ENCODE results near the gene CREB3L2. TPM values are rescaled to one million over a fixed set of nuclear protein-coding genes. Genes with fewer than 3 reads are reported as not detected.

CREB3L2 gene
- total RNA-seq, 2 experiments from 2014 or later: 42.2 to 44.7 TPM

DNA sequence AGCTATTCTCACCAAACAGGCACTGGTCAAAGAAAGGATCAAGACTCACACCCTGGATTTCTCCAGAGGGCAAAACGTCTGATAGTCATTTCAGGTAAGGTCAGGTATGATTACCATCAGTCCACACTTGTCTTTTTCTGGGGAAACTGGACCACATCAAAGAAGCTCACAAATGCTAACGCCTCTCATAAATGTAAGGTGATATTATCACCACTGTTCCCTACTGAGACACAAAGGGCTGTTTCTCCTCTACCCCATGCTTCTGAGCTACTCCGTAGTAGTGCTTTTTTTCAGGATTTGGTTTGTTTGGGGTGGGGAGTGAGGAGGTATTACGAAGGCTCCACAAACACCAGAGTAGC, 51.6 kb downstream of the CREB3L2 start:
- H3K4me3 Mint-ChIP-seq: no peak overlapping the region
- ChIA-PET POLR2A (interaction anchor here (2.1 kb wide), 1 partner anchor 15 kb away, joined by 5 read pairs; no protein-coding TSS in a partner anchor), CTCF (interaction anchor here (1.1 to 2.1 kb wide), 4 partner anchors 13 to 52 kb away, joined by 3 to 4 read pairs (median 4); partner anchors contain the start of gene CREB3L2)
- DNase-seq: no peak
- no peak overlapping the region for H3K27ac Mint-ChIP-seq
- peaks cover 15% of the 10 kb centered on the region for H3K4me1 Mint-ChIP-seq
- no peaks in the 10 kb centered on the region for H3K27me3 Mint-ChIP-seq
- peaks cover 5% of the 10 kb centered on the region for H3K36me3 Mint-ChIP-seq (ENCODE audit: low read depth)
- H3K9me3 Mint-ChIP-seq: peaks cover 2% of the 10 kb centered on the region

DNA sequence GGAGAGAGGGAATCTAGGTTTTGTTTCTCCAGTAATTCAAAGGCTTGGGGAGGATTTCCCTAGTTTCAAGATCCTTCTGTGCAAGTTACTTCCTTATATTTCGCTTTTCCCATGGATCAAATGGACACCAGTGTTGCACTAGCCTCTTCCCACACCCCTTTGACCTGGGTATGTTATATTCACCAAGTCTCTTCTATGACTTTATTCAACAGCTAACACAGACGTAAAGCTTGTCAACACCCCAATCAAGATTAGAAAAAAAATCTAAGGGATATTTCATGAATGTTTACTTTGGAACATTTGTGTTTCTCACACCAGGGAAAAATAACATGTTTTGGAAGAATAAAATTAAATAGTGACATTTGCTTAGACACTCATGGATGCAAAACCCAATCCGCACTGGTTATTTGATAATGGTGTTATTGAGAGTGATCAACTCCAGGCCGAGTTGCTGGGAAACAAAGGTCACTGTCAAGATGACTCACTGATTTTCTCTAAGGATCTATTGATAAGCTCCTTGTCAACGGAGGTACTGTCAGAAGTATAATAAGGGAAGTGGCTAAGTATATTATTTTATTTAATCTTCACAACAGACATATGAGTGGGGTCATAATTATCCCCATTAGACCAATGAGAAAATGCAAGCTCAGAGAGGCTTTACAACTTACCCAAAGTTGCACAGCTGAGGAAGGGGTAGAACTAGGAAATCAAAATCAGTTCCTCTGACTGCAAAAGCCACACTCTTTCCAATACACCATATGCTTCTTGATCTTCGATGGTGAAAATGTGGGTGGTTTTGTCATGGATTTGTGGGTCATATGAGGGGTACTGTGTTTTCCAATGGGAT, 52.2 kb downstream of the CREB3L2 start:
- H3K4me3 Mint-ChIP-seq: no peak overlapping the region
- peaks cover 15% of the 10 kb centered on the region for H3K4me1 Mint-ChIP-seq
- peaks cover 5% of the 10 kb centered on the region for H3K36me3 Mint-ChIP-seq (ENCODE audit: low read depth)
- no peak overlapping the region for H3K27ac Mint-ChIP-seq
- no peak for DNase-seq
- CTCF ChIA-PET: interaction anchor here (1.1 to 2.1 kb wide), 4 partner anchors 13 to 52 kb away, joined by 3 to 4 read pairs (median 4); partner anchors contain the start of gene CREB3L2
- peaks cover 2% of the 10 kb centered on the region for H3K9me3 Mint-ChIP-seq
- no peaks in the 10 kb centered on the region for H3K27me3 Mint-ChIP-seq
- POLR2A ChIA-PET: interaction anchor here (2.1 kb wide), 1 partner anchor 14 kb away, joined by 5 read pairs; no protein-coding TSS in a partner anchor

DNA sequence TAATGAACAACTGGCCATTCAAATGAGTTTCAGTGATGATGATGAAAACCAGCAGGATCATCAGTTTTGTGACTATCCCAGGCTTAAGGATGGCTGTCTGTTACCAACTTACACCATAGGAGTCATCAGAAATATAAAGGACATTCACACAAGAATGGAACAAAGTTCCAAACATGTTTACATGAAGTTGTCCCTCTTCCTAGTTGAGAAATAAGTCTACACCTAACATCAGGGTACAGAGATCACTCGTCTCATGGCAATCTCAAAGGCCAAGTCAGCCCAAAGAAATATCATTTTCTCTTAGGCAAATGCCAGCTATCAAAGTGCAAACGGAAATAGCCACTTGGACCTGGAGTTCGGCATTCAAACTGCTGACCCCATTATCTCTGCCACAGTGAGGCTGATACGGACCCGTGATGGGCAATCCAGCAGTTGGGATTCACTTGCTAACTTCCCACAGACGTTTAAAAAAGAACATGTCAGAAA, 53.0 kb downstream of the CREB3L2 start:
- ChIA-PET POLR2A (interaction anchor here (0.9 kb wide), 1 partner anchor 13 kb away, joined by 3 read pairs; no protein-coding TSS in a partner anchor), CTCF (interaction anchor here (2.1 kb wide), 1 partner anchor 14 kb away, joined by 4 read pairs; no protein-coding TSS in a partner anchor)
- Mint-ChIP-seq H3K4me3 (no peak overlapping the region), H3K4me1 (peaks cover 15% of the 10 kb centered on the region), H3K27ac (no peak overlapping the region), H3K9me3 (peaks cover 2% of the 10 kb centered on the region), H3K27me3 (no peaks in the 10 kb centered on the region), H3K36me3 (ENCODE audit: low read depth) (peaks cover 5% of the 10 kb centered on the region)
- DNase-seq: no peak

DNA sequence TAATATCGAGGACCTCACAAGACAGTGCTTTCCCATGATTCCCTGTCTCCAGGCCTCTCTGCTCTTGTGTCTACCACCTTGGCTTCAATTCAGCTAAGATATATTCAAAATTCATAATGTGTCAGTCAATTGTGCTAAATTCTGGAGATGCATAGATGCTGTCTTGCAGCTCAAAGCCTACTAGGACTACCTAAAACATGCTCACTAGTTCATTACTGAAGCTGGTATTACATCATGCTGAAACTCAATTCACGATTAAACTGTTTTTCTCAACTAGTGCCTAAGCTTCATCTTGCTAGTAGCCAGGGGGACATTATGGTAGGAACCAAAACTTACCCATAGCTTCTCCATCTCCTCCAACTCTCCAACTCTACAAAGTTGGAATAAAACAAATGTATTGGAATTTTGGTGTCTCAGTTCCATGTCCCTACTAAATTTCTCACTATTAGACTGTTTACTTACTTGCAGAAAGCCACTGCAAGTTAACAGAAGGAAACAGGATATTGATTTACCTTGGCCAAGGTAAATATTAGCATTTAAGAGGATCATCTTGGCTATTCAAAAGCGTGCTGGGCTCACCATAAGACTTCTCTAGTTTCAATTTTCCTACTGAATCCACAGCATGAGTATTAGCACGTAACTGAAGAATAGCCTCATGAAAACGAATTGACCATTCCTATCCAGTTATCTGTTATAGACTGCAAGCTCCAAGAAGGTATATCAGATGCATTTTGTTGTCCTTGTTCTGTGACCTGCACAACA, 53.6 kb downstream of the CREB3L2 start:
- ChIA-PET CTCF (interaction anchor here (1.3 to 2.1 kb wide), 2 partner anchors 13 to 54 kb away, joined by 3 to 4 read pairs; partner anchors contain the start of gene CREB3L2), POLR2A (interaction anchor here (0.9 kb wide), 1 partner anchor 12 kb away, joined by 3 read pairs; no protein-coding TSS in a partner anchor)
- Mint-ChIP-seq H3K9me3 (peaks cover 2% of the 10 kb centered on the region), H3K4me1 (peaks cover 18% of the 10 kb centered on the region), H3K36me3 (ENCODE audit: low read depth) (peaks cover 5% of the 10 kb centered on the region), H3K27me3 (no peaks in the 10 kb centered on the region), H3K4me3 (no peak overlapping the region), H3K27ac (no peak overlapping the region)
- DNase-seq: no peak

DNA sequence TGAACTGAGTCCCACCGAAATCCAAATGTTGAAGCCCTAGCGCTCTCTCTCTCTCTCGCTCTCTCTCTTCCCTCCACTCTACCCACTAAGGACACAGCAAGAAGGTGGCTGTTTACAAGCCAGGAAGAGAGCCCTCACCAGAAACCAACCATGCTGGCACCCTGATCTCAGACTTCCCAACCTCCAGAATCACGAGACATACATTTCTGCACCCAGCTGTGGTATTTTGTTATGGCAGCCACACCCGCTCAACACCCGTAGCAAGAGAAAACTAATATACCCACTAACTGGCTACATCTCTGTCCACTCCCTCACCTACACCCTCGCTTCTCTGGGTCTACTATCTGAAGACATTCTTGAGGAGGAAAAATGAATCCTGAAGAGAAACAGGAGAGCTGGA, 54.8 kb downstream of the CREB3L2 start:
- H3K4me1 Mint-ChIP-seq: peaks cover 21% of the 10 kb centered on the region
- H3K36me3 Mint-ChIP-seq (ENCODE audit: low read depth): peaks cover 5% of the 10 kb centered on the region
- POLR2A ChIA-PET: interaction anchor here (0.6 kb wide), 1 partner anchor 54 kb away, joined by 3 read pairs; no protein-coding TSS in a partner anchor
- no peaks in the 10 kb centered on the region for H3K27me3 Mint-ChIP-seq
- CTCF ChIA-PET: interaction anchor here (1.3 kb wide), 1 partner anchor 55 kb away, joined by 3 read pairs; the partner anchor contains the start of gene CREB3L2
- no peak for DNase-seq
- no peak overlapping the region for H3K27ac Mint-ChIP-seq
- H3K4me3 Mint-ChIP-seq: no peak overlapping the region
- H3K9me3 Mint-ChIP-seq: peaks cover 2% of the 10 kb centered on the region

DNA sequence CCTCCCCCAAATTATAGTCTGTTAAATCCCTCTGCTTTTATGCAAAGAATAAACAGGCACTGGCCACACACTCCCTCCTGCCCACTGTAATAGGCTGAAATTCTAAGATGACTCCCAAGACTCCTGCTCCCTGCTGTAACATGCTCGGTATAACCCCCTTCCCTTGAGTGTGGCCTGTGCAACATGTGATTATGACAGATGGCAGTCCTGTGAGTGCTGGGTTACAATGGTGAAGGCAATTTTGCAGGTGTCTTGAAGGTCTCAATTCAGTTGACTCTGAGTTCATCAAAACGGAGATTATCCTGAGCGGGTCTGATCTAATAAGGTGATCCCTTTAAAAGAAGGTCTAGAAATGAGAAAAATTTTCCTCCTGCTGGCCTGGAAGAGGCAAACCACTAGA, 55.9 kb downstream of the CREB3L2 start:
- H3K4me3 Mint-ChIP-seq: no peak overlapping the region
- H3K27me3 Mint-ChIP-seq: no peaks in the 10 kb centered on the region
- CTCF ChIA-PET: no interaction called here
- H3K36me3 Mint-ChIP-seq (ENCODE audit: low read depth): peaks cover 6% of the 10 kb centered on the region
- POLR2A ChIA-PET: interaction anchor here (0.6 kb wide), 1 partner anchor 10 kb away, joined by 3 read pairs; no protein-coding TSS in a partner anchor
- peaks cover 21% of the 10 kb centered on the region for H3K4me1 Mint-ChIP-seq
- H3K27ac Mint-ChIP-seq: no peak overlapping the region
- peaks cover 2% of the 10 kb centered on the region for H3K9me3 Mint-ChIP-seq
- no peak for DNase-seq

DNA sequence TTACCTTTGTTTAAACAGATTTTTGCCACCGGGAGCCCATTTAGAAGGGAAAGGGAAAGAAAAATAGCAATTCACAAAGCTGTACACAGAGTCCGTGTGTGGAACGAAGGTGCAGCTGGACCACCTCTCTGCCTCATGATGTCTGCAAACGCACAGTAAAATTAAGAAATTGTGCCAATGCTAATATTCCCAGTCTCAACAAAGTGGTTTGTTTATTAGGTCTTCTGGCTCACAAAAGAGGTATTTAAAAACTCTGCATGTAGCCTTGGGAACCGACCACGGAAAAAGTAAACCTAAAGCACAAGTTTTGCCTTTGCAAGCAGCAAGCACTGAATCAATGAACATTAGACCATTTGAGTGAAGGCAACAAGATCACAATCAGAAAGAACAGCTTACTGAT, 57.7 kb downstream of the CREB3L2 start:
- Mint-ChIP-seq H3K4me3 (no peak overlapping the region), H3K27ac (no peak overlapping the region), H3K36me3 (ENCODE audit: low read depth) (peaks cover 6% of the 10 kb centered on the region), H3K27me3 (no peaks in the 10 kb centered on the region), H3K9me3 (peaks cover 2% of the 10 kb centered on the region), H3K4me1 (peaks cover 14% of the 10 kb centered on the region)
- ChIA-PET POLR2A (no interaction called here), CTCF (no interaction called here)
- no peak for DNase-seq

DNA sequence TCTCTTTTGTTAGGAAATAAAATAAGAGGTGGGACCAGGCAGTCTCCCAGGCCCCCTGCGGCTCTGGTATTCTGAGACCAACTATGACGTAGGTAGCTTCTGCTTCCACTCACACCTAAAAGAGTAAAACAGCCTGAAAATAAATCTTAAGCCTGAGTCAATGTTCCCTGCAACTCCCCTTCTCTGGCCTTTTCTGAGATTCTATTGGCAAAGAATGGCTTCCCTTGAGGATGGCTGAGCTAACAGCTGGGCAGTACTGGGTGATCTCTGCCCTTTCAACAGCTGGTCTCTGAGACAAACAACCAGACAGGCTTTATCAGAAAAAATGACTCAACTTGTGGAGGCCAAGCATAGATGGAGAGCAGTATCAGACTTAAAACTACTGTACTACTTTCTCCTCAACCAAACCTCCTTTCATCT, 58.7 kb downstream of the CREB3L2 start:
- H3K9me3 Mint-ChIP-seq: peaks cover 2% of the 10 kb centered on the region
- no peaks in the 10 kb centered on the region for H3K27me3 Mint-ChIP-seq
- H3K4me1 Mint-ChIP-seq: peaks cover 14% of the 10 kb centered on the region
- ChIA-PET CTCF (no interaction called here), POLR2A (no interaction called here)
- no peak overlapping the region for H3K27ac Mint-ChIP-seq
- peaks cover 6% of the 10 kb centered on the region for H3K36me3 Mint-ChIP-seq (ENCODE audit: low read depth)
- no peak for DNase-seq
- H3K4me3 Mint-ChIP-seq: no peak overlapping the region

DNA sequence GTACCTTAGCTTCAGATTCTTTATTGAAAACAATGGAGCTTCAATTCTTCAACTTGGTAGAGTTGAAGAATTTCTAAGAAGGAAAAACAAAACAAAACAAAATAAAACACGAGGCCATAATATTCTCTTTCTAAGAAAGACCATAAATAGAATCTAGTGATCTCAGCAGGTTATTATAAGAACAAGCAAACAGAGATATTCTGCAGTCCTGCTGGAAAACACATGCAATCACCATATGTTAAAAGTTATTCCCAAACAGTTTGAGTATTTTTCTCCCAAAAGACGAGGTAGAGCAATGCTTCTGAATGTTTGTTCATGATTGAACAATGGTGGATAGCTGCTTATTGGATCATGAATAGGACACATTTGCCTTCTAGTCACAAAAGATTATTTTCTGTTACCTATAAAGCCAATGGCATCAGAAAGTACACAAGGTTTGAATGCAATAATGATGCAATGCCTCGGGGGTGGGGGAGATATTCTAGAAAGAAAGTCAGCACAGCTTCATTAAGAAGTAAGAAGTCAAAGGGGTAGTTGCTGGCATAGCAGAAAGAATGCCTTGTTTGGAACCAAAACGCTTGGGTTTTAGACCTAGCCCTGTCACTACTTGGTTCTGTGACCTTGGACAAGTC, 59.3 kb downstream of the CREB3L2 start:
- no peak overlapping the region for H3K27ac Mint-ChIP-seq
- no peaks in the 10 kb centered on the region for H3K27me3 Mint-ChIP-seq
- ChIA-PET POLR2A (no interaction called here), CTCF (no interaction called here)
- H3K36me3 Mint-ChIP-seq (ENCODE audit: low read depth): peaks cover 6% of the 10 kb centered on the region
- peaks cover 11% of the 10 kb centered on the region for H3K4me1 Mint-ChIP-seq
- H3K9me3 Mint-ChIP-seq: no peaks in the 10 kb centered on the region
- no peak overlapping the region for H3K4me3 Mint-ChIP-seq
- no peak for DNase-seq

DNA sequence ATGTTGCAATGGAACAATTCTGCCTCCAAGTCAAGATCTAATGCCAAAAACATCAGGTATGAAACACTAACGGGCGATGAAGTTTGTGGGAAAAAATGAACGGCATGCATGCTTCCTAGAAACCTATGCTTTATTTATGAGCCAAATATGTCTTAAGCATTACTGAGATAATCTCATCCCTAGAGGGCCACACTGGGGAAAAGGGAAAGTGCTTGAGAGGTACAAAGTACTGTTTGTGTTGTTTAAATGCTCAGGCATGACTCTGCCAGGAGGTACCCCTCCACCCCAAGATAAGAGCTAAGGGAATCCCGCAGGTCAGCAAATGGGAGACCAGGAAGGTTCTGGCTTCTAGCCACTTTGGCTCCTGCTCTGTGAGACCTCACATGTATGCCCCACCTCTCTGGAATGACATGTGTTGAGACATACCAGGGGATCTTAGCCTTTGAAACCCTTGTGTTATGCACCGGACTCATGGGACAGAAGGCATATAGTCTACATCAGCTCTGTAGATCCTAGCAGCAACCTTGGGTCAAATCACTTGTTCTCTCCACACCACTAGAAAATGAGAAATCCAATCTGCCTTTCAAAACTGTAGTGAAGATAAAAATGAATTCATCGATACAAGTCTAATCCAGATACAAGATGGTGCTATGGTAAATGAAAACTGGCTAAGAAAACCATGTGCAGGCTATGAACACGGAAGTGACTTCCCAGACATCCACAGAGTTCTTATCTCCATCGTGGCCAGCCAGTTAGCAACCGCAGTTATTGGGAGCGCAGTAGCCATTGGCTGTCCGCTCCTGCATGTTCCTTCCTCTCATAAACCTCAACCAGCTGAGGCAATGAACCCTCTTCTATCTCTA, 61.0 kb downstream of the CREB3L2 start:
- Mint-ChIP-seq H3K4me3 (no peak overlapping the region), H3K9me3 (no peaks in the 10 kb centered on the region), H3K36me3 (ENCODE audit: low read depth) (peaks cover 6% of the 10 kb centered on the region), H3K27me3 (no peaks in the 10 kb centered on the region), H3K4me1 (peaks cover 16% of the 10 kb centered on the region), H3K27ac (no peak overlapping the region)
- DNase-seq: no peak
- ChIA-PET CTCF (no interaction called here), POLR2A (no interaction called here)

DNA sequence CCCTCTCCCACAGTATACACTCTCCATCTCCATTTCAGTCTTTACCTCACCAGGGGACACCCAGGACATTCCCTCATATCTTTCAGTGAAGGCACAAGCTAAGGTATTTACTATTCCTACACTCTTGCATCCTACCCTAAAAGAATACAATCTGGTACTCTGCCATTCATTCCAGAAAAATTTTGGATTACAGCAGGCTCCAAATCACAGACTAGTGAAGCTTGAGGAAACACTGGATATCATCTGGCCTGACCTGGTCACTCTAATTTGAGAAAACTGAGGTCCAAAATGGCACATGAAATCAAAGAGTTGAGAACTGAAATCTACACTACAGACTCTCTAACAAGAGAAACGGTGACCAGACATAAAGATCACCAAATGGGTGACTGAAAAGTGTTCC, 61.7 kb downstream of the CREB3L2 start:
- POLR2A ChIA-PET: no interaction called here
- Mint-ChIP-seq H3K4me3 (no peak overlapping the region), H3K27me3 (no peaks in the 10 kb centered on the region), H3K27ac (no peak overlapping the region), H3K9me3 (no peaks in the 10 kb centered on the region), H3K4me1 (peaks cover 21% of the 10 kb centered on the region), H3K36me3 (ENCODE audit: low read depth) (peaks cover 6% of the 10 kb centered on the region)
- CTCF ChIA-PET: no interaction called here
- no peak for DNase-seq

DNA sequence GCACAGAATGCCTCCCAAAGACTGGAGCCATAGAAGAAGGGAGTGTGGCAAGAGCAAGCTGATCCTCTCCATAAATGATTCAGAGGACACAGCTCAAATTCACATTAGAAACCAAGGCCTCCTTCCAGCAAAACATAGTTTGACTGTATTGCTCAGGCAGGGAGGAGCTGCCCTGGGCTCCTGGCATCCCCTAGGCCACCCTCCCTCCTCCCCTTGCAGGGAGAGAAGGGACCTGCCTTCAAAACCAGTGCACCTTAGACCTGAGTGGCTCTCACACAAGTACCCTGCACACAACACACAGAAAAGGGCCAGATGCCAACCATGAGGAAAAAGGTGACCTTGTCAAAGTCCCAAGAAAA, 64.7 kb downstream of the CREB3L2 start:
- POLR2A ChIA-PET: interaction anchor here (5.5 kb wide), 1 partner anchor 65 kb away, joined by 54 read pairs; the partner anchor contains the start of gene CREB3L2
- no peak overlapping the region for H3K27ac Mint-ChIP-seq
- CTCF ChIA-PET: interaction anchor here (0.7 to 5.3 kb wide), 4 partner anchors 13 to 66 kb away, joined by 3 to 38 read pairs (median 4); partner anchors contain the start of gene CREB3L2
- H3K4me1 Mint-ChIP-seq: peaks cover 35% of the 10 kb centered on the region
- H3K9me3 Mint-ChIP-seq: no peaks in the 10 kb centered on the region
- DNase-seq: no peak
- H3K36me3 Mint-ChIP-seq (ENCODE audit: low read depth): peaks cover 12% of the 10 kb centered on the region
- no peaks in the 10 kb centered on the region for H3K27me3 Mint-ChIP-seq
- no peak overlapping the region for H3K4me3 Mint-ChIP-seq

Measured in activated CD4-positive, alpha-beta memory T cell treated with anti-CD3 and anti-CD28 coated beads, Interleukin-2, amount 10 ng/mL, durations not matched to agents 7 days and 5 days (primary cell).